ENCODE data around the gene AP3B1. TPM values are rescaled to one million over a fixed set of nuclear protein-coding genes. Genes with fewer than 3 reads are reported as not detected.
"Not testable (repeated sequence)": the region's sequence is repeated elsewhere in the genome, so short reads cannot be mapped to it uniquely, and the experiment has no call there.

Gene AP3B1
- total RNA-seq, 6 donors from 2014 or later = 25.7 to 66.9 (median 37.8) TPM

GRCh38 chr5:78182838-78183237 lies 111.7 kb downstream of the AP3B1 start:
- Histone ChIP-seq H3K9me3 (peaks cover 0 to 3% (median 0%) of the 10 kb centered on the region in 4 donors), H3K36me3 (peaks cover 0 to 12% (median 0%) of the 10 kb centered on the region in 4 donors), H3K27me3 (no peaks in the 10 kb centered on the region), H3K4me1 (no peaks in the 10 kb centered on the region), H3K4me3 (no peak overlapping the region), H3K27ac (no peak overlapping the region)
- DNase-seq (no peak), ATAC-seq (ENCODE audit: low FRiP score in 2 of 2) (no peak)
- TF ChIP-seq CTCF (IDR thresholded peaks at IDR 0.05) (no peak), POLR2AphosphoS5 (IDR thresholded peaks at IDR 0.05) (no peak), EP300 (IDR thresholded peaks at IDR 0.05) (no peak), POLR2A (IDR thresholded peaks at IDR 0.05) (no peak)
- WGBS, 2 donors = 91 to 98% methylated on average over 3 of the region's 3 CpGs

- ATAC-seq (ENCODE audit: low FRiP score in 2 of 2) (no peak), DNase-seq (no peak)
- H3K27ac ChIP-seq = no peak overlapping the region
- H3K9me3 ChIP-seq = no peaks in the 10 kb centered on the region
- no peak overlapping the region for H3K4me3 ChIP-seq
- TF ChIP-seq CTCF (IDR thresholded peaks at IDR 0.05) (no peak), EP300 (IDR thresholded peaks at IDR 0.05) (no peak), POLR2AphosphoS5 (IDR thresholded peaks at IDR 0.05) (no peak), POLR2A (IDR thresholded peaks at IDR 0.05) (no peak)
- WGBS, 2 donors = 98 to 99% methylated on average over 5 of the region's 5 CpGs
- H3K27me3 ChIP-seq = no peaks in the 10 kb centered on the region
- H3K36me3 ChIP-seq = peaks cover 13 to 37% (median 20%) of the 10 kb centered on the region in 4 donors
- H3K4me1 ChIP-seq = no peaks in the 10 kb centered on the region
Observed at GRCh38 chr5:78178356-78178755, 116.1 kb downstream of the AP3B1 start.

- H3K9me3 ChIP-seq; H3K4me3 ChIP-seq; DNase-seq; H3K27ac ChIP-seq; H3K4me1 ChIP-seq; ATAC-seq (ENCODE audit: low FRiP score in 2 of 2); H3K27me3 ChIP-seq: not testable (repeated sequence)
- peaks cover 9 to 34% (median 20%) of the 10 kb centered on the region in 4 donors for H3K36me3 ChIP-seq
- WGBS, 2 donors = 100% methylated on average over 1 of the region's 1 CpG
Observed at GRCh38 chr5:78170335-78170734, 124.2 kb downstream of the AP3B1 start.

GRCh38 chr5:78162253-78162862 lies 132.1 kb downstream of the AP3B1 start:
- TF ChIP-seq POLR2A (IDR thresholded peaks at IDR 0.05) (no peak), CTCF (IDR thresholded peaks at IDR 0.05) (peak in 5 of 6 experiments; percentile 16 to 47 (median 19)), POLR2AphosphoS5 (IDR thresholded peaks at IDR 0.05) (no peak), EP300 (IDR thresholded peaks at IDR 0.05) (no peak)
- ATAC-seq (ENCODE audit: low FRiP score in 2 of 2) = no peak
- Histone ChIP-seq H3K4me3 (no peak overlapping the region), H3K4me1 (no peaks in the 10 kb centered on the region), H3K36me3 (peaks cover 0 to 21% (median 6%) of the 10 kb centered on the region in 4 donors), H3K27ac (no peak overlapping the region), H3K27me3 (no peaks in the 10 kb centered on the region), H3K9me3 (no peaks in the 10 kb centered on the region)
- no peak for DNase-seq
- 97 to 99% methylated on average over 3 of the region's 3 CpGs for WGBS, 2 donors

- Histone ChIP-seq H3K27me3 (no peaks in the 10 kb centered on the region), H3K4me3 (no peak overlapping the region), H3K36me3 (peaks cover 16 to 59% (median 25%) of the 10 kb centered on the region in 4 donors), H3K27ac (no peak overlapping the region), H3K9me3 (no peaks in the 10 kb centered on the region), H3K4me1 (no peaks in the 10 kb centered on the region)
- 100% methylated on average over 1 of the region's 1 CpG for WGBS, 2 donors
- no peak for TF ChIP-seq EP300 (IDR thresholded peaks at IDR 0.05)
- TF ChIP-seq POLR2A (IDR thresholded peaks at IDR 0.05) = no peak
- TF ChIP-seq CTCF (IDR thresholded peaks at IDR 0.05) = no peak
- TF ChIP-seq POLR2AphosphoS5 (IDR thresholded peaks at IDR 0.05) = no peak
- DNase-seq = no peak
- ATAC-seq (ENCODE audit: low FRiP score in 2 of 2) = no peak
Observed at GRCh38 chr5:78157001-78157400, 137.5 kb downstream of the AP3B1 start.

Measured in upper lobe of left lung (tissue), 6 donors.